ENCODE results near the gene PELO.

Gene PELO

DNA sequence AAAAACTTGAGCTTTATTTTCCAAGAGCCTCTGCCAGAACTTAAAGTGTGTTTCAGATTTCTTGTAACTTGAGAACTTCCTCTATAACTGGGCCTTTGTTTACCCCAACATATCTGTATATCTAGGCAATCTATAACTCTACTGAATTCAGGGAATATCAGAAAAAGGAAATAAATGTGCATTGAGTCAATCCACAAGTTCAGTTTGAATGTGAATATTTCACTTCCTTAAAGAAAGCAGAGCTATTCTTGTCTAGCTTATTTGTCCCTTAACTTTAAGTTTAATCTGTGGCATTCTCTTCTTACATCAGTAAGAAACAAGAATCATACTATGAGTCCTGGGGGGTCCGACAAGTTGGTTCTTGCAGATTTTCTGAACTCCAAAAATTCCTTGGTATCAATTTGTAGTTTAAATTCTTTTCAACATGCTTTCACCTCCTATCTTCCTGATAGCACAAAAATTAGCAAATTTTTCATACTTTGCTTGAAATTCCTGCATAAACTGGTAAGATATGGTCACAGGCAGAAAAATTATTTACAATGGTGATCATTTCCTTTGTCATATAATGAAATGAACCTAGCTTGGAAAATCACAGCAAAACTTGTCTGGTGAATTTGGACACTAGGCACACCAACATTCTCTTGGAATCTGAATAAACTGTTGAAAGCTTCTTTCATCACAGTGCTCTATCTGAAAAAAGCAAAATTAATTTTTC is 19.8 kb upstream of the PELO start:
- Histone ChIP-seq H3K27ac (no peak overlapping the region), H3K36me3 (ENCODE audit: insufficient read depth, low read length) (no peaks in the 10 kb centered on the region), H3K4me3 (no peak overlapping the region), H3K9me3 (ENCODE audit: low read depth, low read length) (no peaks in the 10 kb centered on the region), H3K9ac (ENCODE audit: insufficient read length) (no peak overlapping the region)
- TF ChIP-seq FOXP2 (optimal IDR thresholded peaks at IDR 0.05; ENCODE audit: control extremely low read depth, extremely low read length, insufficient read depth): no peak
- no peak for TF ChIP-seq EZH2 (IDR thresholded peaks at IDR 0.05)
- no peak for TF ChIP-seq POLR2AphosphoS5 (IDR thresholded peaks at IDR 0.05; ENCODE audit: borderline replicate concordance, low read depth, low read length)
- DNase-seq (ENCODE audit: low read depth, low spot score): no peak

DNA sequence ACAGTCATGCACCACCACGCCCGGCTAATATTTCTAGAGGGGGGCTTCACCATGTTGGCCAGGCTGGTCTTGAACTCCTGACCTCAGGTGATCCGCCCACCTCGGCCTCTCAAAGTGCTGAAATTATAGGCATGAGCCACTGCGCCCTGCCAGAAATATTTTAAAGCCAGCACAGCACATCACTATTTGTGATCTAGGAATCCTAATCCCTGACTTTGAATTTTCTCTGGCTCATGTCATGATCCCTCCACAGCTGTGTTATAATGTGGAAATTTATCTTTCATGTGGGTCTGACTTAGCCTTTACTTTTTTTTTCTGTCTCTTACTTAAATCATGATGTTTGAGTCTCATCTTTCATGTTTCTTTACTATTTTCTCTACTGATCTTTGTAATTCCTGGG is 18.7 kb upstream of the PELO start:
- H3K4me3 ChIP-seq: no peak overlapping the region
- no peak overlapping the region for H3K27ac ChIP-seq
- no peak overlapping the region for H3K9ac ChIP-seq (ENCODE audit: insufficient read length)
- H3K36me3 ChIP-seq (ENCODE audit: insufficient read depth, low read length): no peaks in the 10 kb centered on the region
- no peak for DNase-seq (ENCODE audit: low read depth, low spot score)
- no peaks in the 10 kb centered on the region for H3K9me3 ChIP-seq (ENCODE audit: low read depth, low read length)
- no peak for TF ChIP-seq POLR2AphosphoS5 (IDR thresholded peaks at IDR 0.05; ENCODE audit: borderline replicate concordance, low read depth, low read length)
- TF ChIP-seq FOXP2 (optimal IDR thresholded peaks at IDR 0.05; ENCODE audit: control extremely low read depth, extremely low read length, insufficient read depth): no peak
- no peak for TF ChIP-seq EZH2 (IDR thresholded peaks at IDR 0.05)

DNA sequence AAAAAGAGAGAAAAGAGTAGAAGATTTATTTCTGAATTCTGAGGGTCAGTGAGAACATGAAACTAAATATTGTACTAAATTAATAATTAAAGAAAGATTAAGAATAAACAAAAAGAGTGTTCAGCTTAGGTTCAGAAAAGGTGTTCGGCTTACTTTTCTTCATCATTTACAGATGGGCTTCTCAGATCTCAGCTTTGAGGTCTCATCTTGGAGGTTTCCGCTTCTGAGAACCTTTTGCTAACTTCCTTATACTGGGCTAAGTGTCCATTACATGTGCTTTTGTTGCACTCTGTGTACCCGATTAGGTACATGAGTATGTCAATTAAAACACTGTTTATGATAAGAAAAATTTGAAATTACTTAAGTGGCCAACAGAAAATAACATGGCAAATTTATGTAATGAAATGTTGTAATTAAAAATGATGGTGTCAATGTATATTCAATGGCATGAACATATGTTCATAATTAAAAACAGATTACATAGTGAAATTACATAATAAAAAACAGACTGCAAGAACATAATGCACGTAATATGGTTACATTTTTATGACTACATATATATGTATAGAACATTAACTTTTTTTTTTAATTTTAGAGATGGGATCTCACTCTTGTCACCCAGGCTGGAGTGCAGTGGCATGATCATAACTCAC is 17.3 kb upstream of the PELO start:
- no peak overlapping the region for H3K4me3 ChIP-seq
- no peak overlapping the region for H3K27ac ChIP-seq
- no peak overlapping the region for H3K9ac ChIP-seq (ENCODE audit: insufficient read length)
- H3K36me3 ChIP-seq (ENCODE audit: insufficient read depth, low read length): no peaks in the 10 kb centered on the region
- DNase-seq (ENCODE audit: low read depth, low spot score): no peak
- TF ChIP-seq POLR2AphosphoS5 (IDR thresholded peaks at IDR 0.05; ENCODE audit: borderline replicate concordance, low read depth, low read length) (no peak), FOXP2 (optimal IDR thresholded peaks at IDR 0.05; ENCODE audit: control extremely low read depth, extremely low read length, insufficient read depth) (no peak), EZH2 (IDR thresholded peaks at IDR 0.05) (no peak)
- H3K9me3 ChIP-seq (ENCODE audit: low read depth, low read length): no peaks in the 10 kb centered on the region

DNA sequence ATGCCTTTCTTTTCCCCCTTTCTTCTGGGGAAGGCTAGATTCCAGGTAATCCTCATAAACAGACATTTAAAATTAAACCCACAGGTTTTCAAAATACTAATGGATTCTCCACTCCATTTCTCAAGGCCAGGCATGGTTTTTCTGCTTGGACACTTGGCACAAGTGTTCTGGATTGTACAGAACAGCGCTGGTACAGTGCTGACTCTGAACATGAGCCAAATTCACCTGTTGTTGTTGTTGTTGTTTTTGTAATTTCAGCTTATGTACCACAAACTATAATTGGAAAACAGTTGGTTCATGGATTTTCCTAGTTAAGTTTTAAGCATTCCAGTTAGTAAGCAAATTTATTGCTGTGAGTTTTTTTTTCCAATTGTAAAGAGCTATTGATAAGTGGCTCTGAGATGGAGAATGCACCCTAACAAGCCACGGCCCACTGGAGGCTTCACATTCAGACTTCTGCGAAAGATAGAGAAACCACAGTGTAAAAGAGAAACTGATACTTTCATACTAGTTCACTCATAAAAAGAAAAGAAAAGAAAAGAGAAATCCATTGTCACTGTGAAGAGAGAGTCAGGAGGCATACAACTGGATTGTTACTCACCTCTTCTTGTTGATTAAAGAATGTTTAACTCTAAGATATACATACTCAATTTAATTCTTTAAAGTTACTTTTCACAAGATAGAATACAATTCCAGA is 16.2 kb upstream of the PELO start:
- DNase-seq (ENCODE audit: low read depth, low spot score): no peak
- H3K9ac ChIP-seq (ENCODE audit: insufficient read length): no peak overlapping the region
- TF ChIP-seq EZH2 (IDR thresholded peaks at IDR 0.05) (no peak), FOXP2 (optimal IDR thresholded peaks at IDR 0.05; ENCODE audit: control extremely low read depth, extremely low read length, insufficient read depth) (no peak), POLR2AphosphoS5 (IDR thresholded peaks at IDR 0.05; ENCODE audit: borderline replicate concordance, low read depth, low read length) (no peak)
- no peak overlapping the region for H3K27ac ChIP-seq
- no peak overlapping the region for H3K4me3 ChIP-seq
- H3K9me3 ChIP-seq (ENCODE audit: low read depth, low read length): no peaks in the 10 kb centered on the region
- H3K36me3 ChIP-seq (ENCODE audit: insufficient read depth, low read length): no peaks in the 10 kb centered on the region

DNA sequence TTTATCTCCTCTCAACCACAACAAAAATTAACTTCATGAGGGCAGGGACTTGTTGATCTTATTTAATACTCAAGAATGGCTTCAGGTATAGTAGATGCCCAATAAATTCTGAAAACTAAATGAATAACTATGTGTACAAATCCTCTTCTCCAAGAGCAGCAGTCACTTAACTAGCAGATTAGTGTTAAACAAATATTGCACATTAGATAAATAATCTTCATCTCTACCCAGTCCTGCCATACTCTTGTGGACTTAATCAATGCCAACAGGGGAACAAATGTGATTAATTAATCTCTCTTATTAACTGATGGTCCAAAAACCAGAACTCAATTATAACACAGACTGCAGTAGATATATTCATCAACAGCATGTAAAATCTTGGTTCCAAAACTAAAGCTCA is 15.0 kb upstream of the PELO start:
- TF ChIP-seq FOXP2 (optimal IDR thresholded peaks at IDR 0.05; ENCODE audit: control extremely low read depth, extremely low read length, insufficient read depth) (no peak), POLR2AphosphoS5 (IDR thresholded peaks at IDR 0.05; ENCODE audit: borderline replicate concordance, low read depth, low read length) (no peak), EZH2 (IDR thresholded peaks at IDR 0.05) (no peak)
- Histone ChIP-seq H3K4me3 (no peak overlapping the region), H3K9me3 (ENCODE audit: low read depth, low read length) (no peaks in the 10 kb centered on the region), H3K36me3 (ENCODE audit: insufficient read depth, low read length) (no peaks in the 10 kb centered on the region), H3K27ac (no peak overlapping the region), H3K9ac (ENCODE audit: insufficient read length) (no peak overlapping the region)
- DNase-seq (ENCODE audit: low read depth, low spot score): no peak

DNA sequence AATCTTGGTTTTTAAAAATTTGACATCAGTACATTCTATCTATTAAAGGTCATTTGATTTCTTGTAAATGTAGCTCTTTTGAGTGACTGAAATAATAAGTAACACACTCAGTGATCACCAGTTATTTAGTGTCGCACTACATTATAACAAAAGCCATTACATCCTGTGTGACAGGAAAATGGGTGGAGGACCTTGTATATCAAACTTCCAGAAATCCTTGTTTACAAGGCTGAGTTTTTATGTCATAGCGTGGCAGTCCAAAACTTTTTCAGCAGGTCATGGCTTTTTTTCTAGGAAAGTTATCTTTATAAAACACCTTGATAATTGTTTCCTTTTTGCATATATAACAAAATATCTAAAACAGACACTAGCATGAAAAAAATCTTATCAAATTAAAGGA is 14.4 kb upstream of the PELO start:
- Histone ChIP-seq H3K9ac (ENCODE audit: insufficient read length) (no peak overlapping the region), H3K9me3 (ENCODE audit: low read depth, low read length) (no peaks in the 10 kb centered on the region), H3K4me3 (no peak overlapping the region), H3K36me3 (ENCODE audit: insufficient read depth, low read length) (no peaks in the 10 kb centered on the region), H3K27ac (no peak overlapping the region)
- no peak for DNase-seq (ENCODE audit: low read depth, low spot score)
- TF ChIP-seq EZH2 (IDR thresholded peaks at IDR 0.05) (no peak), FOXP2 (optimal IDR thresholded peaks at IDR 0.05; ENCODE audit: control extremely low read depth, extremely low read length, insufficient read depth) (no peak)

DNA sequence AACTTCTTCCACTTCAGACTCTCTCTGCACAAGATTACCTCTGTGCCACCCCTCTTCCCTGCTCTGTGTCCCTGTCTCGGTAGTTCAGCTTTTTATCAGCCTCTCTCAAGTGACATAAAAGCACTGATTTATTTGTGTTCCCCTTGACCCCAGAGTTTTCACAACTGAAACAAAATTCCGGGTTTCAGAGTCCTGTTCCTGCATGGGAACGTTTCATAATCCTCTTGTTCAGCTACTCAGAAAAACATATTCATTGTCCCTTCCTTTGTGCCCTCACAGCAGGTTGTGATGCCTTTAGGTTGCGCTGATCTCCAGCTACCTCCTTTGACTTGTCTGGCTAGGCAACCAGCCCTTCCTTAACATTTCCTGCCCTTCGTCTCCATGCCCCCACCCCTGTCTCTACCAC is 13.7 kb upstream of the PELO start:
- Histone ChIP-seq H3K4me3 (no peak overlapping the region), H3K9me3 (ENCODE audit: low read depth, low read length) (no peaks in the 10 kb centered on the region), H3K27ac (no peak overlapping the region), H3K36me3 (ENCODE audit: insufficient read depth, low read length) (no peaks in the 10 kb centered on the region), H3K9ac (ENCODE audit: insufficient read length) (no peak overlapping the region)
- DNase-seq (ENCODE audit: low read depth, low spot score): no peak
- no peak for TF ChIP-seq POLR2AphosphoS5 (IDR thresholded peaks at IDR 0.05; ENCODE audit: borderline replicate concordance, low read depth, low read length)
- no peak for TF ChIP-seq EZH2 (IDR thresholded peaks at IDR 0.05)
- no peak for TF ChIP-seq FOXP2 (optimal IDR thresholded peaks at IDR 0.05; ENCODE audit: control extremely low read depth, extremely low read length, insufficient read depth)

DNA sequence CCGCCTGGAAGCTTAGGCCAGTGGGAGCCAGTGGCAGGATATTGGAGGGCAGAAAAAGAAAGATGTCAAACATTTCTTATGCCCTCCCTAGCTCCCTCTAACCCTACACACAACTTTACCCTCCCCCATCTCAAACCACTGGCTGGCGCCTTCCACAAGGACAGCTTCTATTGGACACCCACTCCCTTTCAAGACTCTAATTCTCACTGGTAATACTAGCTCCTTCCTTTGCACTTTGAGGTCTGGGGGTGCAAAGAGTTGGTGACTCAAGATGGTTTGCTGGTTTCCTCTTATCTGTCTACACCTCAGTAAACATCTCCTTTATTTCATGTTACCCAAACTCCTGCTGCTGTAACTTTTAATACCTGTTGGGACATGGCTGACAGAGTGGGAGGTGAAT is 11.6 kb upstream of the PELO start:
- H3K36me3 ChIP-seq (ENCODE audit: insufficient read depth, low read length): no peaks in the 10 kb centered on the region
- TF ChIP-seq POLR2AphosphoS5 (IDR thresholded peaks at IDR 0.05; ENCODE audit: borderline replicate concordance, low read depth, low read length) (no peak), FOXP2 (optimal IDR thresholded peaks at IDR 0.05; ENCODE audit: control extremely low read depth, extremely low read length, insufficient read depth) (no peak), EZH2 (IDR thresholded peaks at IDR 0.05) (no peak)
- no peak overlapping the region for H3K4me3 ChIP-seq
- DNase-seq (ENCODE audit: low read depth, low spot score): no peak
- H3K9ac ChIP-seq (ENCODE audit: insufficient read length): no peak overlapping the region
- no peaks in the 10 kb centered on the region for H3K9me3 ChIP-seq (ENCODE audit: low read depth, low read length)
- no peak overlapping the region for H3K27ac ChIP-seq
